HepG2 (cell line): ENCODE results near the gene FBXO41. TPM values are rescaled to one million over a fixed set of nuclear protein-coding genes. Genes with fewer than 3 reads are reported as not detected.
A peak's percentile ranks its signal among the peaks of the same experiment; 100 is the strongest.

Experiments used
- ATF3 ChIP-seq: sonication (generic); formaldehyde crosslinking; IDR thresholded peaks from 2 replicates; pipeline ENCODE4 v1.4.0; 2020; ENCODE audit warnings: missing genetic modification reagents
- ISL2 ChIP-seq: sonication (generic); formaldehyde crosslinking; IDR thresholded peaks from 2 replicates; pipeline ENCODE4 v1.5.0; 2020; ENCODE audit warnings: missing genetic modification reagents
- MTA1 ChIP-seq: sonication (generic); formaldehyde crosslinking; IDR thresholded peaks from 2 replicates; pipeline ENCODE4 v1.4.0; 2020; ENCODE audit warnings: missing genetic modification reagents, mild to moderate bottlenecking, borderline replicate concordance
- MXD4 ChIP-seq: IDR thresholded peaks from 2 replicates; pipeline ENCODE4 v1.6.1; 2016; ENCODE audit warnings: mild to moderate bottlenecking, missing biosample characterization, missing genetic modification reagents
- RAD21 ChIP-seq: fragments of 450-650 bp; formaldehyde crosslinking; IDR thresholded peaks from 2 replicates; pipeline ENCODE4 v1.5.0; 2020; ENCODE audit warnings: mild to moderate bottlenecking
- RFXANK ChIP-seq: IDR thresholded peaks from 2 replicates; pipeline ENCODE4 v1.6.1; 2016
- ZNF225 ChIP-seq: sonication (generic); formaldehyde crosslinking; IDR thresholded peaks from 2 replicates; pipeline ENCODE4 v1.4.0; 2020; ENCODE audit warnings: mild to moderate bottlenecking, missing genetic modification reagents
- ZNF230 ChIP-seq: sonication (generic); formaldehyde crosslinking; IDR thresholded peaks from 2 replicates; pipeline ENCODE4 v1.4.0; 2020; ENCODE audit warnings: mild to moderate bottlenecking, missing genetic modification reagents
- ZNF407 ChIP-seq: sonication (generic); formaldehyde crosslinking; IDR thresholded peaks from one replicate; pipeline ENCODE4 v1.5.1; 2020; ENCODE audit warnings: mild to moderate bottlenecking, missing genetic modification reagents; ENCODE audit errors: not compliant biosample characterization
- ZNF557 ChIP-seq: sonication (generic); formaldehyde crosslinking; IDR thresholded peaks from 2 replicates; pipeline ENCODE4 v1.4.0; 2020; ENCODE audit warnings: missing genetic modification reagents
- ZNF598 ChIP-seq: sonication (generic); formaldehyde crosslinking; IDR thresholded peaks from 2 replicates; pipeline ENCODE4 v1.5.1; 2020; ENCODE audit warnings: mild to moderate bottlenecking, missing genetic modification reagents, borderline replicate concordance
- ZNF891 ChIP-seq: sonication (generic); formaldehyde crosslinking; IDR thresholded peaks from 2 replicates; pipeline ENCODE4 v1.5.0; 2020; ENCODE audit warnings: mild to moderate bottlenecking, missing genetic modification reagents
- polyA plus RNA-seq, 8 experiments: library from polyadenylated mRNA; depleted of rRNA in 3 of 8; stranded (reverse) in 7 of 8; unstranded in 1 of 8; fragments of >200 nt; fragmentation: Illumina TruSeq in 4 of 8; extraction: Trizol in 4 of 8; gene quantifications; 2 replicates each; pipeline versions ENCODE4 v1.2.1 to v1.2.3, GENCODE V29; 2011 to 2016; ENCODE audit warnings: low read depth in 4 of 8, missing spikeins in 1 of 8, mixed read lengths in 1 of 8; ENCODE audit not compliant: insufficient read depth in 1 of 8
- total RNA-seq, 5 experiments: library from RNA; depleted of rRNA; stranded (reverse); fragments of >200 nt; fragmentation: Illumina TruSeq; extraction: Trizol; gene quantifications; 2 replicates each; pipeline ENCODE4 v1.2.3, GENCODE V29; 2016; ENCODE audit warnings: low read depth in 1 of 5
- TF ChIP-seq, protein P1 (sequence below): sonication (generic); formaldehyde crosslinking; conservative IDR thresholded peaks from 2 replicates; pipeline ENCODE4 v1.4.0; 2020; ENCODE audit warnings: mild to moderate bottlenecking, missing genetic modification reagents, moderate library complexity
- TF ChIP-seq, protein P2 (sequence below): sonication (generic); IDR thresholded peaks from 2 replicates; pipeline ENCODE4 v1.6.1; 2016; ENCODE audit warnings: low read depth, borderline replicate concordance

FBXO41 gene
- total and polyA plus RNA-seq, 2 of the 13 experiments (the other 11 are each of a cell fraction or from before 2014, with no cell fraction given) = 4.2 to 10.3 TPM

DNA sequence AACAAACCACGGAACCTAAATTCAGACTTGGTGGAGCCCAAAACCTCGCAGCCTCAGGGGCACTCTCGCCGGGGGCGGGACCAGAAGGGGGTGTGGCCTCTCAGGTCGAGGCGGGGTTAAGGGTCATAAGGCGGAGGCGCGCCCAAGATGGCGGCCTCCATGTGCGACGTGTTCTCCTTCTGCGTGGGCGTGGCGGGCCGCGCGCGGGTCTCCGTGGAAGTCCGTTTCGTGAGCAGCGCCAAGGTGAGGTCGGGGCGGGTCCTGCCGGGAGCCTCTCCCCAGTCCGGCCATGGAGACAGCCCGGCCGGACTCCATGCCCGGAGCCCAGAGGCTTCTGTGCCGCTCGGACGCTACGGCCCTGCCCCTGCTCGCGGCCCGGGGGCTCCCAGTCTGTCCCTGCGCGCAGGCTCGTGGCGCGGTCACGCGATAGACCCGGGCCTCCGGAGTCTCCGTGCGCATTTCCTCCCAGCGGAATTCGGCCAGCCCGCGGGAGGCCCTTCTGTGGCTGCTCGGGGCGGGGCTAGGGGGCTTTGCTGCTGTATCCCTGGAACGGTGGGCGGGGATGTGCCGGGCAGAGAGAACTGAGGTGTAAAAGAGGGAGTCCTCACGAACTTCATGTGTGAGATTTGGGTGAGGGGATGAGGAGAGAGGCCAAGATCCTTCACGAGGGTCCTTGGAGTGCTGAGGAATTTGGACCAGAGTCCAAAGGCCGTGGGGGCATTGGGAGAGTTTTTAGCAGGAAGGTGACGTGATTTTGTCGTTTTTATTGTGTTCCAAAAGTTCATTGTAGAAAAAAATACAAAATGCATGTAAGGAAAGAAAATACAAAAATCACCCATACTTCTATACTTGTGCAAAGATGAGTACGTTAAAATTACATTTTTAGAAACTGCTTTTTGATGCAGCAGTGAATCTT, 69.9 kb downstream of the FBXO41 start, which contains the start of gene SMYD5 (continued):
- TF ChIP-seq, protein P1, sequence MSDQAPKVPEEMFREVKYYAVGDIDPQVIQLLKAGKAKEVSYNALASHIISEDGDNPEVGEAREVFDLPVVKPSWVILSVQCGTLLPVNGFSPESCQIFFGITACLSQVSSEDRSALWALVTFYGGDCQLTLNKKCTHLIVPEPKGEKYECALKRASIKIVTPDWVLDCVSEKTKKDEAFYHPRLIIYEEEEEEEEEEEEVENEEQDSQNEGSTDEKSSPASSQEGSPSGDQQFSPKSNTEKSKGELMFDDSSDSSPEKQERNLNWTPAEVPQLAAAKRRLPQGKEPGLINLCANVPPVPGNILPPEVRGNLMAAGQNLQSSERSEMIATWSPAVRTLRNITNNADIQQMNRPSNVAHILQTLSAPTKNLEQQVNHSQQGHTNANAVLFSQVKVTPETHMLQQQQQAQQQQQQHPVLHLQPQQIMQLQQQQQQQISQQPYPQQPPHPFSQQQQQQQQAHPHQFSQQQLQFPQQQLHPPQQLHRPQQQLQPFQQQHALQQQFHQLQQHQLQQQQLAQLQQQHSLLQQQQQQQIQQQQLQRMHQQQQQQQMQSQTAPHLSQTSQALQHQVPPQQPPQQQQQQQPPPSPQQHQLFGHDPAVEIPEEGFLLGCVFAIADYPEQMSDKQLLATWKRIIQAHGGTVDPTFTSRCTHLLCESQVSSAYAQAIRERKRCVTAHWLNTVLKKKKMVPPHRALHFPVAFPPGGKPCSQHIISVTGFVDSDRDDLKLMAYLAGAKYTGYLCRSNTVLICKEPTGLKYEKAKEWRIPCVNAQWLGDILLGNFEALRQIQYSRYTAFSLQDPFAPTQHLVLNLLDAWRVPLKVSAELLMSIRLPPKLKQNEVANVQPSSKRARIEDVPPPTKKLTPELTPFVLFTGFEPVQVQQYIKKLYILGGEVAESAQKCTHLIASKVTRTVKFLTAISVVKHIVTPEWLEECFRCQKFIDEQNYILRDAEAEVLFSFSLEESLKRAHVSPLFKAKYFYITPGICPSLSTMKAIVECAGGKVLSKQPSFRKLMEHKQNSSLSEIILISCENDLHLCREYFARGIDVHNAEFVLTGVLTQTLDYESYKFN (CRISPR knock-in tag) = peak; percentile 12; the same call in 1 of the 2 replicates
- TF ChIP-seq ATF3 (CRISPR knock-in tag) (no peak), ZNF891 (CRISPR knock-in tag) (peak; percentile 81; the same call in 1 of the 2 replicates), ZNF557 (CRISPR knock-in tag) (peak; percentile 26; the same call in 1 of the 2 replicates), MXD4 (CRISPR knock-in tag) (peak; percentile 100), ZNF225 (CRISPR knock-in tag) (0 out of 2 replicates have a peak, but pooled peaks have one; percentile 66), MTA1 (CRISPR knock-in tag) (peak; percentile 81; the same call in 1 of the 2 replicates), ISL2 (peak; percentile 66; the same call in 1 of the 2 replicates), RFXANK (CRISPR knock-in tag) (no peak), ZNF598 (CRISPR knock-in tag) (peak; percentile 66; the same call in 1 of the 2 replicates), ZNF407 (peak; percentile 79), RAD21 (CRISPR knock-in tag) (peak; percentile 69; the same call in 1 of the 2 replicates), ZNF230 (CRISPR knock-in tag) (peak; percentile 99)
- TF ChIP-seq, protein P2, sequence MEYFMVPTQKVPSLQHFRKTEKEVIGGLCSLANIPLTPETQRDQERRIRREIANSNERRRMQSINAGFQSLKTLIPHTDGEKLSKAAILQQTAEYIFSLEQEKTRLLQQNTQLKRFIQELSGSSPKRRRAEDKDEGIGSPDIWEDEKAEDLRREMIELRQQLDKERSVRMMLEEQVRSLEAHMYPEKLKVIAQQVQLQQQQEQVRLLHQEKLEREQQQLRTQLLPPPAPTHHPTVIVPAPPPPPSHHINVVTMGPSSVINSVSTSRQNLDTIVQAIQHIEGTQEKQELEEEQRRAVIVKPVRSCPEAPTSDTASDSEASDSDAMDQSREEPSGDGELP = peak; percentile 36; the same call in 1 of the 2 replicates
